Measurements from ENCODE around the gene AGPS.
"Not testable (repeated sequence)": the region's sequence is repeated elsewhere in the genome, so short reads cannot be mapped to it uniquely, and the experiment has no call there.

GRCh38 chr2:177354541-177354940 lies 38.0 kb upstream of the AGPS start:
- not testable (repeated sequence) for TF ChIP-seq EZH2phosphoT487 (IDR thresholded peaks at IDR 0.05; ENCODE audit: borderline replicate concordance, low read depth, low read length); CTCF (conservative IDR thresholded peaks at IDR 0.05; ENCODE audit: low read length)
